CD4-positive, alpha-beta T cell treated with Interleukin-6 at 100 ng/mL for 8 hours (primary cell): Measurements from ENCODE around the gene MIP.
"Not testable (repeated sequence)": the region's sequence is repeated elsewhere in the genome, so short reads cannot be mapped to it uniquely, and the experiment has no call there.

Experiments
- DNase-seq: peaks from one replicate; pipeline ENCODE4 v3.0.0-alpha.2; 2020; ENCODE audit warnings: mixed read lengths, low spot score

Gene MIP

GRCh38 chr12:56468216-56469006, 14.0 kb upstream of the MIP start, which contains the start of gene SPRYD4:
SPRYD4 (plus strand) TSS chr12:56468578; CDS start chr12:56468592, 14 bp downstream.
- DNase-seq = peak; percentile 92

- no peak for DNase-seq
These were observed 8.1 kb upstream of the MIP start for GRCh38 chr12:56462565-56462964.

DNA sequence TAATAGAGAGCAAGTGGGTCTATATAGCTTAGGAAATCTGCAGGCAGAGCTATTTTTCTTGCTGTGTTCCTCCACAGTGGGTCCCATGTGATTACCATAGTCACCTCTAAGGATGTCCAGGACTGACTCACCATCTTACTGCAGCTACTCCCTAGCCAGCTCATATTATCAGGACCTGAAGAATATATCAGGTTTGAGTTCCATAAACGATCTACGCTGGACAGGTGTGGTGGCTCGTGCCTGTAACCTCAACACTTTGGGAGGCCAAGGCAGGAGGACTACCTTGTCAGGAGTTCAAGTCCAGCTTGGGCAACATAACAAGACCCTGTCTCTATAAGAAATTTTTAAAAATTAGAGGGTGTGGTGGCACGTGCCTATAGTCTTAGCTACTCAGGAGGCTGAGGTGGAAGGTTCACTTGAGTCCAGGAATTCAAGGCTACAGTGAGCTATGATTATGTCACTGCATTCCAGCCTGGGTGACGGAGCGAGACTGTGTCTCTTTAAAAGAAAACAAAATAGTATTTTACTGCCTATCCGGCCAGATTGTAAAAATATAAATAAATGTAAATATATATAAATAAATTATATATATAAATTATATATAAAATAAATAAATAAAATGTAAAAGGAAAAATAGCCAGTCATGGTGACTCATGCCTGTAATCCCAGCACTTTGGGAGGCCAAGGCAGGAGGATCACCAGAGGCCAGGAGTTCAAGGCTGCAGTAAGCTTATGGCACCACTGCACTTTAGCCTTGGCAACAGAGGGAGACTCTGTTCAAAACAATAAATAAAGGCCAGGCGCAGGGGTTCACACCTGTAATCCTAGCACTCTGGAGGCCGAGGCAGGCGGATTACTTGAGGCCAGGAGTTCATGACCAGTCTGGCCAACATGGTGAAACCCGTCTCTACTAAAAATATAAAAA, 7.0 kb upstream of the MIP start:
- DNase-seq = no peak

GRCh38 chr12:56457817-56458216, 3.4 kb upstream of the MIP start:
- DNase-seq = no peak

DNA sequence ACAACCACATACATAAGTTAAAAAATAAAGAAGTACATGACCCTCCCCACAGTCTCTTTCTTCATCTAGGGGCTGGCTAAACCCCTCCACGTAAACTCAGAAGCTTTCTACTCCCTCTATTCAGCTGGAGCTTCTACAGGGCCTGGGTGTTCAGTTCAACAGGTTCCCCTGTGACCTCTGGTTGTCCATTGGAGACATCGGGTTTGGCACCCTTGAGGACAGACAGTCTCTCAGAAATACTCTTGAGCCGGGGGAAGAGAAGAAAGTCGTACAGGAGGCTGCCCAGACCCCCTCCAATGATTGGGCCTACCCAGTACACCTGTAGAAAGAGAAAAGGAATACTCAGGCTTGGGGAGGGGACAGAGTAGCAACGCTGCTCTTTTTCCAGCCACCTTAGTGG, 3.3 kb downstream of the MIP start:
- DNase-seq = no peak

GRCh38 chr12:56450241-56450640, 4.2 kb downstream of the MIP start:
- no peak for DNase-seq

- no peak for DNase-seq
These were observed 4.9 kb downstream of the MIP start for GRCh38 chr12:56449622-56449984.

- peak; percentile 82 for DNase-seq
These were observed 5.4 kb downstream of the MIP start, which contains the start of gene TIMELESS for GRCh38 chr12:56448860-56449621. TIMELESS (minus strand) TSS chr12:56449426; CDS start chr12:56434170, 15,256 bp downstream.

DNA sequence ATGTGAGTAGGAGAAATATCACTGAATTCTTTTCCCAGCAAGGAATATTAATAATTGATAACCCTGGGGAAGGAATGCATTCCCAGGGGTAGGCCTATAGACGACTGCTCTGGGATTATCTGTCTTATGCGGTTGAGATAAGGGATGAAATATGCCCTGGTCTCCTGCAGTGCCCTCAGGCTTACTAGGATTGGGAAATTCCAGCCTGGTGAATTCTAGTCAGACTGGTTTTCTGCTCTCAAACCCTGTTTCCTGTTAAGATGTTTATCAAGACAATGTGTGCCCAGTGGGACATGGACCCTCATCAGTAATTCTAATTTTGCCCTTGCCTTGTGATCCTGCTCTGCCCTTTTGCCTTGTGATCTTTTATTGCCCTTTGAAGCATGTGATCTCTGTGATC, 11.2 kb downstream of the MIP start:
- not testable (repeated sequence) for DNase-seq

- DNase-seq = no peak
These were observed 16.9 kb downstream of the MIP start for GRCh38 chr12:56437430-56438176.

DNA sequence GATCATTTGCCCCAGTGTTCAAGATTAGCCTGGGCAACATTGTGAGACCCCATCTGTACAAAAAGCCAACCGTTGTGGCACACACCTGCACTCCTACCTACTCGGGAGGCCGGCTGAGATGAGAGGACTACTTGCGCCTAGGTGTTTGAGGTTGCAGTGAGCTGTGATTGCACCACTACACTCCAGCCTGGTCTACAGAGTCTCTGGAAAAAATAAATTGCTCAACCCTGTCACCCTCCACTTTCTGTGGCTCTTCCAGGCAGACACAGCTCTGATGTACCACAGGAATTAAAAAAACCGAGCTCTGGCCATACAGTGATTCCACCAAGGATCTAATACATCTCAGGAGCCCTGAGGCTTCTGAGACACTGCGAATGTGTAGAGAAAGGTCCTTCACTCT, 19.6 kb downstream of the MIP start:
- DNase-seq = no peak

- no peak for DNase-seq
These were observed 22.6 kb downstream of the MIP start for GRCh38 chr12:56431850-56432249.

DNA sequence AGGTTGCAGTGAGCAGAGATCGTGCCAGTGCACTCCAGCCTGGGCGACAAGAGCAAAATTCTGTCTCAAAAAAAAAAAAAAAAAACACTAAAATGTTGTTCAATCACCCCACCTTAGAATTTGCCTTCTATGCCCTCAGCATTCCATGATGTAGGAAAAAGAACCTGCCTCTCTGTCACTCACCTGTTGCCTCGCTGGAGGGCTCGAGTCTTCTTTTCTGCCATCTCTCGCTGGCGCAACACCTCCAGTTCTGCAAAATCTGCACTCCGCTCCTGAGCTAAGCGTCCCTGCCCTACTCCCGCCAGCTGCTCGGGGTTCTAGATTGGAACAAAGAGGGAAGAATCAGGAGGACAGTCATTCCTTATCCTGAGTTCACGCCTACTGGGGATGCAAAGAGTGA, 23.2 kb downstream of the MIP start:
- no peak for DNase-seq

GRCh38 chr12:56425940-56426438, 28.5 kb downstream of the MIP start:
- DNase-seq = no peak

DNA sequence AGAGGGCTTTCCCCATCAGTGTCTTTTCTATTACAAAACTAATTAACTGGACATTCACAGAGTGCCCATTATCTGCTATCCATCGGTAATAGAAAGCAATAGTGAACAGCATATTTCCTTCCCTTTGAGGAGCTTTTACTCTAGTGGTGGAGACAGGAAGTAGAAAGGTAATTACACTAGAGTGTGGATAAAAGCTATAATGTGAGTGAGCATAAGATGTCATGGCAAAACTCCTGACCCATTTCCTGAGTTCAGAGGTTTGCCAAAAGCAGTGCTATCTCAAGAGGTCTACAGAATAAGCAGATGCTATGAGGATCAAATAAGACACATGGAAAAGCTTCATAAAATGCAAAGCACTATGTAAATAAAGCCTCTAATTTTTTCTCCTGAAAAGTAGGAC, 29.3 kb downstream of the MIP start:
- peak; percentile 4 for DNase-seq

GRCh38 chr12:56420411-56420810, 34.0 kb downstream of the MIP start:
- DNase-seq = no peak

DNA sequence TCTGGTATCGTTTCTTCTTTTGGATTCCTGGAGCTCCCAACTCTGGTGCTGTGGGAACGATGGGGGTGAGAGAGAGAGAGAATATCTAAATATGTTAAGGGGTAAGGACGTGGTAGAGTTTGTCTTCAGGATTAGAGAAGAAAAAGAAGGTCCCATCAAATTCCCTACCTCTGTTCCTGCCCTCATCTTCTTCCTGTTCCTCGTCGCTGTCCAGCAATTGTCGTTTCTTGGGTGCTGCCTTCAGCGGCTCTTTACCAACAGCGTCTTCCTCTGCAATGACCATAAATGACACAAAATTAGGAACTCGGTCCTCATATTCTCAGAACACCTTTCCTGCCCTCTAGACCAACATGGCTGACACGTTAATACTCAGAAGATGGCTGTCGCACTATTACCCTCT, 36.7 kb downstream of the MIP start:
- no peak for DNase-seq

GRCh38 chr12:56414401-56414800, 40.1 kb downstream of the MIP start:
- no peak for DNase-seq

DNA sequence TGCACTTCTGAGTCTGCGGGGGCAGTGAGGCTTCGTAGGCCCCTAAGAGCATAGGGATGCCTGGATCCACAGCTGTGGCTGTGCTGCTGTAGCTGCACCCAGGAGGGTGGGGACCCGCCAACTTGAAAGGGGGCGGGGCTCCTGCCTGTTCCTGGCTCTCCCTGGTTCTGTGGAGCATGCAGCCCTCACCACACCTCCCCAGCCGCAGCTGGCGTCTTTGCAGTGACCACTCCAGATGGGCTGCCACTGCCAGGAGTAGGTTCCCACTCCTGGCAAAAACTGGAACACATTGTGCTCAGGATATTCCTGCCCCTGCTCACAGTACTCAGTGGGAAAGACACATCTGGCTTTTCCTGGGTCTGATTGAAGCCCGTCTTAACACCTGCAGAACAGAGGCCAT, 41.1 kb downstream of the MIP start:
- no peak for DNase-seq

GRCh38 chr12:56411781-56412639, 42.4 kb downstream of the MIP start:
- no peak for DNase-seq
